Measurements from ENCODE around the gene PRPF18.

The PRPF18 gene

GRCh38 chr10:13585943-13586342 lies 822 bp upstream of the PRPF18 start:
- DNase-seq (ENCODE audit: low read depth) = no peak
- H3K4me3 ChIP-seq (ENCODE audit: low read depth, low read length) = no peak overlapping the region
- no peak for TF ChIP-seq CTCF (IDR thresholded peaks at IDR 0.05; ENCODE audit: insufficient read depth, low read depth, low read length, missing control alignments)

- DNase-seq (ENCODE audit: low read depth) = peak; percentile 9
These were observed 626 bp downstream of the PRPF18 start for GRCh38 chr10:13587391-13587790.

GRCh38 chr10:13589316-13589715 lies 2.6 kb downstream of the PRPF18 start:
- DNase-seq (ENCODE audit: low read depth) = no peak
- TF ChIP-seq CTCF (IDR thresholded peaks at IDR 0.05; ENCODE audit: insufficient read depth, low read depth, low read length, missing control alignments) = no peak
- no peak overlapping the region for H3K4me3 ChIP-seq (ENCODE audit: low read depth, low read length)

More at GRCh38 chr10:13587391-13587790, 626 bp downstream of the PRPF18 start:
- no peak for TF ChIP-seq CTCF (IDR thresholded peaks at IDR 0.05; ENCODE audit: insufficient read depth, low read depth, low read length, missing control alignments)
- peak overlapping the region; percentile 98 for H3K4me3 ChIP-seq (ENCODE audit: low read depth, low read length)

- no peak for DNase-seq (ENCODE audit: low read depth)
- H3K4me3 ChIP-seq (ENCODE audit: low read depth, low read length) = no peak overlapping the region
- no peak for TF ChIP-seq CTCF (IDR thresholded peaks at IDR 0.05; ENCODE audit: insufficient read depth, low read depth, low read length, missing control alignments)
These were observed 4.1 kb downstream of the PRPF18 start for GRCh38 chr10:13590886-13591285.

- no peak for DNase-seq (ENCODE audit: low read depth)
- TF ChIP-seq CTCF (IDR thresholded peaks at IDR 0.05; ENCODE audit: insufficient read depth, low read depth, low read length, missing control alignments) = no peak
- no peak overlapping the region for H3K4me3 ChIP-seq (ENCODE audit: low read depth, low read length)
These were observed 5.5 kb downstream of the PRPF18 start for GRCh38 chr10:13592306-13592705.

- no peak for DNase-seq (ENCODE audit: low read depth)
- TF ChIP-seq CTCF (IDR thresholded peaks at IDR 0.05; ENCODE audit: insufficient read depth, low read depth, low read length, missing control alignments) = no peak
- H3K4me3 ChIP-seq (ENCODE audit: low read depth, low read length) = no peak overlapping the region
These were observed 6.8 kb downstream of the PRPF18 start for GRCh38 chr10:13593535-13593934.

GRCh38 chr10:13594641-13595040 lies 7.9 kb downstream of the PRPF18 start:
- TF ChIP-seq CTCF (IDR thresholded peaks at IDR 0.05; ENCODE audit: insufficient read depth, low read depth, low read length, missing control alignments) = no peak
- no peak for DNase-seq (ENCODE audit: low read depth)
- no peak overlapping the region for H3K4me3 ChIP-seq (ENCODE audit: low read depth, low read length)
